Measurements from ENCODE around the gene SPEG.
A peak's percentile ranks its signal among the peaks of the same experiment; 100 is the strongest.

The SPEG gene

GRCh38 chr2:219457784-219458369, 23.2 kb downstream of the SPEG start:
- TF ChIP-seq CTCF (conservative IDR thresholded peaks at IDR 0.05; ENCODE audit: low read depth), result no peak
- CTCF ChIA-PET, result interaction anchor here (0.6 to 3.4 kb wide), 8 partner anchors 13 to 79 kb away, joined by 3 to 34 read pairs (median 4); no protein-coding TSS in a partner anchor
- POLR2A ChIA-PET (ENCODE audit: low non-redundant PET), result interaction anchor here (0.8 kb wide), 1 partner anchor 16 kb away, joined by 3 read pairs; no protein-coding TSS in a partner anchor
- no peak overlapping the region for H3K27ac ChIP-seq
- no peak for DNase-seq (ENCODE audit: low spot score)

- ChIA-PET POLR2A (ENCODE audit: low non-redundant PET) (no interaction called here), CTCF (interaction anchor here (0.6 to 3.4 kb wide), 8 partner anchors 11 to 233 kb away, joined by 3 to 34 read pairs (median 4); a partner anchor contains a TSS)
- TF ChIP-seq CTCF (conservative IDR thresholded peaks at IDR 0.05; ENCODE audit: low read depth), result no peak
- H3K27ac ChIP-seq, result no peak overlapping the region
- DNase-seq (ENCODE audit: low spot score), result no peak
Measured at GRCh38 chr2:219458996-219459395, 24.4 kb downstream of the SPEG start.

- TF ChIP-seq CTCF (conservative IDR thresholded peaks at IDR 0.05; ENCODE audit: low read depth), result peak; percentile 89
- no peak overlapping the region for H3K27ac ChIP-seq
- CTCF ChIA-PET, result interaction anchor here (0.6 to 3.4 kb wide), 13 partner anchors 11 to 256 kb away, joined by 3 to 34 read pairs (median 3); a partner anchor contains a TSS
- peak; percentile 60 for DNase-seq (ENCODE audit: low spot score)
- POLR2A ChIA-PET (ENCODE audit: low non-redundant PET), result no interaction called here
Measured at GRCh38 chr2:219459460-219460311, 25.0 kb downstream of the SPEG start.

- no peak for DNase-seq (ENCODE audit: low spot score)
- no peak for TF ChIP-seq CTCF (conservative IDR thresholded peaks at IDR 0.05; ENCODE audit: low read depth)
- ChIA-PET CTCF (no interaction called here), POLR2A (ENCODE audit: low non-redundant PET) (no interaction called here)
- peak overlapping the region; percentile 2; the same call in 1 of the 2 replicates for H3K27ac ChIP-seq
Measured at GRCh38 chr2:219460424-219460926, 25.8 kb downstream of the SPEG start.

GRCh38 chr2:219461047-219461514, 26.4 kb downstream of the SPEG start:
- ChIA-PET CTCF (interaction anchor here (0.7 kb wide), 1 partner anchor 34 kb away, joined by 3 read pairs; no protein-coding TSS in a partner anchor), POLR2A (ENCODE audit: low non-redundant PET) (no interaction called here)
- TF ChIP-seq CTCF (conservative IDR thresholded peaks at IDR 0.05; ENCODE audit: low read depth), result no peak
- DNase-seq (ENCODE audit: low spot score), result no peak
- H3K27ac ChIP-seq, result peak overlapping the region; percentile 2; the same call in 1 of the 2 replicates

GRCh38 chr2:219461669-219462068, 27.0 kb downstream of the SPEG start:
- DNase-seq (ENCODE audit: low spot score), result no peak
- H3K27ac ChIP-seq, result 0 out of 2 replicates have a peak overlapping the region, but pooled peaks have one; percentile 2
- CTCF ChIA-PET, result interaction anchor here (0.7 kb wide), 1 partner anchor 33 kb away, joined by 3 read pairs; no protein-coding TSS in a partner anchor
- no peak for TF ChIP-seq CTCF (conservative IDR thresholded peaks at IDR 0.05; ENCODE audit: low read depth)
- POLR2A ChIA-PET (ENCODE audit: low non-redundant PET), result no interaction called here
